Gastrocnemius medialis (tissue), 4 donors: Measurements from ENCODE around the gene COPS9.

Experiments
- CTCF ChIP-seq, 5 experiments: fragments of 450-650 bp in 3 of 5; fragments of 200-600 bp in 2 of 5; sonication (generic) in 2 of 5; IDR thresholded peaks in 4 of 5; conservative IDR thresholded peaks in 1 of 5; 1 replicate in 4 of 5; 2 replicates in 1 of 5; pipeline ENCODE4 v1.5.1; 2016 to 2019; ENCODE audit warnings: antibody characterized with exemption in 5 of 5, mild to moderate bottlenecking in 3 of 5, moderate library complexity in 3 of 5
- POLR2A ChIP-seq, 2 donors: fragments of 450-650 bp; IDR thresholded peaks; one replicate each; pipeline ENCODE4 v1.6.1; 2017; ENCODE audit warnings: antibody characterized with exemption in 2 of 2, mild to moderate bottlenecking in 2 of 2, moderate library complexity in 2 of 2

GRCh38 chr2:240121675-240122074 is 14.4 kb downstream of the COPS9 start:
- TF ChIP-seq CTCF (IDR thresholded peaks at IDR 0.05 in 4 of 5, conservative IDR thresholded peaks at IDR 0.05 in 1 of 5) = no peak
- no peak for TF ChIP-seq POLR2A (IDR thresholded peaks at IDR 0.05)
